Loucy (cell line): ENCODE results near the gene PRAC1.

ENCODE experiments used
- H2AFZ ChIP-seq: fragments of 200-600 bp; sonication (generic); 2 replicates; pipeline ENCODE4 v1.6.0; 2016; ENCODE audit warnings: antibody characterized with exemption, mild to moderate bottlenecking, low read length, moderate library complexity
- H3F3A ChIP-seq: fragments of 200-600 bp; 2 replicates; pipeline ENCODE4 v1.6.0; 2016; ENCODE audit warnings: antibody characterized with exemption, low read depth, mild to moderate bottlenecking
- H3K27me3 ChIP-seq: fragments of 200-600 bp; sonication (generic); 2 replicates; pipeline ENCODE4 v1.6.1; 2014; ENCODE audit warnings: low read length, mild to moderate bottlenecking; ENCODE audit not compliant: insufficient read depth, poor library complexity, severe bottlenecking
- H3K36me3 ChIP-seq: fragments of 200-600 bp; sonication (generic); 2 replicates; pipeline ENCODE4 v1.6.1; 2016; ENCODE audit warnings: low read length; ENCODE audit not compliant: insufficient read depth
- H3K4me1 ChIP-seq: fragments of 200-600 bp; sonication (generic); 2 replicates; pipeline ENCODE4 v1.5.1; 2014; ENCODE audit warnings: low read length, mild to moderate bottlenecking; ENCODE audit not compliant: insufficient read depth, poor library complexity, severe bottlenecking
- H3K4me2 ChIP-seq: fragments of 200-600 bp; sonication (generic); 2 replicates; pipeline ENCODE4 v1.6.0; 2014; ENCODE audit warnings: antibody characterized with exemption, low read length, low read depth, mild to moderate bottlenecking; ENCODE audit not compliant: poor library complexity, severe bottlenecking
- H3K4me3 ChIP-seq: fragments of 200-600 bp; sonication (generic); 2 replicates; pipeline ENCODE4 v1.5.1; 2014; ENCODE audit warnings: low read length, mild to moderate bottlenecking, mixed read lengths; ENCODE audit not compliant: poor library complexity, severe bottlenecking
- H3K79me2 ChIP-seq: fragments of 200-600 bp; sonication (generic); 2 replicates; pipeline ENCODE4 v1.6.1; 2014; ENCODE audit warnings: low read length; ENCODE audit not compliant: insufficient read depth
- H3K9ac ChIP-seq: fragments of 200-600 bp; sonication (generic); 2 replicates; pipeline ENCODE4 v1.6.0; 2014; ENCODE audit warnings: mild to moderate bottlenecking, low read depth, low read length, moderate library complexity; ENCODE audit not compliant: poor library complexity, severe bottlenecking
- H3K9me2 ChIP-seq: fragments of 200-600 bp; sonication (generic); replicated peaks from 2 replicates; pipeline ENCODE4 v1.6.1; 2016; ENCODE audit warnings: low read depth, low read length, mixed read lengths
- H3K9me3 ChIP-seq: fragments of 200-600 bp; sonication (generic); 2 replicates; pipeline ENCODE4 v1.6.1; 2014; ENCODE audit warnings: mild to moderate bottlenecking, antibody characterized with exemption, low read length, low read depth; ENCODE audit not compliant: insufficient read depth
- H4K20me1 ChIP-seq: fragments of 200-600 bp; sonication (generic); 2 replicates; pipeline ENCODE4 v1.6.0; 2014; ENCODE audit warnings: antibody characterized with exemption, low read length, mild to moderate bottlenecking; ENCODE audit not compliant: insufficient read depth, poor library complexity, severe bottlenecking
- EZH2phosphoT487 ChIP-seq: fragments of 200-600 bp; IDR thresholded peaks from 2 replicates; pipeline ENCODE4 v1.6.1; 2018; ENCODE audit warnings: antibody characterized with exemption, mild to moderate bottlenecking, moderate library complexity, borderline replicate concordance
- TF ChIP-seq, protein P1 (sequence below): fragments of 200-600 bp; sonication (generic); conservative IDR thresholded peaks from 2 replicates; pipeline ENCODE4 v1.5.1; 2014; ENCODE audit warnings: mild to moderate bottlenecking, antibody characterized with exemption, low read length

PRAC1 gene

GRCh38 chr17:48725004-48725287 lies 2.6 kb upstream of the PRAC1 start:
- H3K4me2 ChIP-seq = no peak overlapping the region
- H3K4me3 ChIP-seq = no peak overlapping the region
- no peaks in the 10 kb centered on the region for H4K20me1 ChIP-seq
- H3K9me2 ChIP-seq = no peaks in the 10 kb centered on the region
- no peaks in the 10 kb centered on the region for H3K9me3 ChIP-seq
- H3F3A ChIP-seq = no peaks in the 10 kb centered on the region
- no peaks in the 10 kb centered on the region for H3K27me3 ChIP-seq
- TF ChIP-seq EZH2phosphoT487 = no peak
- TF ChIP-seq, protein P1, sequence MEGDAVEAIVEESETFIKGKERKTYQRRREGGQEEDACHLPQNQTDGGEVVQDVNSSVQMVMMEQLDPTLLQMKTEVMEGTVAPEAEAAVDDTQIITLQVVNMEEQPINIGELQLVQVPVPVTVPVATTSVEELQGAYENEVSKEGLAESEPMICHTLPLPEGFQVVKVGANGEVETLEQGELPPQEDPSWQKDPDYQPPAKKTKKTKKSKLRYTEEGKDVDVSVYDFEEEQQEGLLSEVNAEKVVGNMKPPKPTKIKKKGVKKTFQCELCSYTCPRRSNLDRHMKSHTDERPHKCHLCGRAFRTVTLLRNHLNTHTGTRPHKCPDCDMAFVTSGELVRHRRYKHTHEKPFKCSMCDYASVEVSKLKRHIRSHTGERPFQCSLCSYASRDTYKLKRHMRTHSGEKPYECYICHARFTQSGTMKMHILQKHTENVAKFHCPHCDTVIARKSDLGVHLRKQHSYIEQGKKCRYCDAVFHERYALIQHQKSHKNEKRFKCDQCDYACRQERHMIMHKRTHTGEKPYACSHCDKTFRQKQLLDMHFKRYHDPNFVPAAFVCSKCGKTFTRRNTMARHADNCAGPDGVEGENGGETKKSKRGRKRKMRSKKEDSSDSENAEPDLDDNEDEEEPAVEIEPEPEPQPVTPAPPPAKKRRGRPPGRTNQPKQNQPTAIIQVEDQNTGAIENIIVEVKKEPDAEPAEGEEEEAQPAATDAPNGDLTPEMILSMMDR = no peak
- H3K9ac ChIP-seq = no peak overlapping the region
- H2AFZ ChIP-seq = no peak overlapping the region
- no peaks in the 10 kb centered on the region for H3K4me1 ChIP-seq
- H3K36me3 ChIP-seq = no peaks in the 10 kb centered on the region
- H3K79me2 ChIP-seq = no peaks in the 10 kb centered on the region

DNA sequence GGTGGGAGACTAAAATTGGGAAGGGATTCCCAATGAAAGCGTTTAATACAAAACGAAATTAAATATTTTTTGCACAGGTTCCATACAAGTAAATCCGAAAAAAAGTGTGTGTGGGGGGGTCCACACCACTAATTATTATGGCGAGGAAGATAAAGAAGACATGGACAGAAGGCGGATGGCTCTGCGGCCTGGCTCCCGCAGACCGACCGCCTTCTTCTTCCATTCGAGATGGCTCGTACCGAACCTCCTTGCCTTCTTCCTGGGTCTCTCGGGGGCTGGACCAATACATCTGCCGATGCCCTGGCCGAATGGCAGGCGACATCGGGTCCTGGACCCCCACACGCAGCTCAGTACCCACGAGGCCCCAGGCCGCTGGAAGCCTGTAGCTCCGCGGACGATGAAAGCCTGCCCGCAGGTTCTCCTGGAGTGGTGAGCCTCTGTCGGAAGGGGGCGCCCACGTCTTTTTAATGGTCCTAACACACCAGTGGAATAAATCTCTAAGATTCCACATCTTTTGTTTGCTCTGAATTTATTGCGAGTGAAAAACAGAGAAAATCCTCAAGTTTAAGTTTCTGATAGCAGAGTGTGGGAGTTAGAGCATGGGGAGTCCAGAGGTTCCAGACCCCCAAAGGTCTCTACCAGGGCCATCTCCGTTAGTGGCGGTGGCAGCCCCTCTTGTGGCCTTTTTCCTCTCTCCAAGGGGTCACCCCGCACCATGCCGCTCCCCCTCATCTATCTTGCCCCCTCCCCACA lies 2.1 kb upstream of the PRAC1 start:
- Histone ChIP-seq H3K79me2 (no peaks in the 10 kb centered on the region), H2AFZ (no peak overlapping the region), H3K4me2 (no peak overlapping the region), H3K4me1 (no peaks in the 10 kb centered on the region), H3K4me3 (no peak overlapping the region), H3K9ac (no peak overlapping the region), H3K27me3 (no peaks in the 10 kb centered on the region), H3K9me2 (no peaks in the 10 kb centered on the region), H4K20me1 (no peaks in the 10 kb centered on the region), H3K9me3 (no peaks in the 10 kb centered on the region), H3K36me3 (no peaks in the 10 kb centered on the region), H3F3A (no peaks in the 10 kb centered on the region)
- TF ChIP-seq EZH2phosphoT487 = no peak
- TF ChIP-seq, protein P1 = peak; percentile 83

GRCh38 chr17:48723423-48724250 lies 1.3 kb upstream of the PRAC1 start:
- H4K20me1 ChIP-seq = no peaks in the 10 kb centered on the region
- TF ChIP-seq EZH2phosphoT487 = no peak
- TF ChIP-seq, protein P1 = no peak
- H3K4me2 ChIP-seq = no peak overlapping the region
- H3F3A ChIP-seq = no peaks in the 10 kb centered on the region
- H3K4me3 ChIP-seq = no peak overlapping the region
- H3K4me1 ChIP-seq = no peaks in the 10 kb centered on the region
- no peaks in the 10 kb centered on the region for H3K27me3 ChIP-seq
- no peaks in the 10 kb centered on the region for H3K36me3 ChIP-seq
- H3K9me3 ChIP-seq = no peaks in the 10 kb centered on the region
- H3K9me2 ChIP-seq = no peaks in the 10 kb centered on the region
- H3K9ac ChIP-seq = no peak overlapping the region
- H3K79me2 ChIP-seq = no peaks in the 10 kb centered on the region
- H2AFZ ChIP-seq = no peak overlapping the region
